DND-41 (cell line): ENCODE measurements around the gene IGFBP6.

Source experiments
- ATAC-seq: fragments of 200-7000 bp; cut with Tn5 transposase; 3 replicates; pipeline ENCODE4 v1.9.1; 2021; ENCODE audit warnings: low read depth; ENCODE audit not compliant: insufficient read depth
- DNase-seq: peaks from one replicate; pipeline ENCODE4 v3.0.0-alpha.2; 2020
- H2AFZ ChIP-seq: 2 replicates; pipeline ENCODE4 v1.6.0; 2012; ENCODE audit warnings: low read depth, low read length
- H3K27ac ChIP-seq: 2 replicates; pipeline ENCODE4 v1.5.1; 2012; ENCODE audit warnings: low read length, inconsistent platforms
- H3K27me3 ChIP-seq: fragments of 200-600 bp; sonication (generic); 2 replicates; pipeline ENCODE4 v1.6.0; 2012; ENCODE audit warnings: low read length, mild to moderate bottlenecking, inconsistent platforms; ENCODE audit not compliant: insufficient read depth, poor library complexity
- H3K36me3 ChIP-seq: 2 replicates; pipeline ENCODE4 v1.5.1; 2012; ENCODE audit warnings: low read length, inconsistent platforms; ENCODE audit not compliant: insufficient read depth
- H3K4me1 ChIP-seq: 2 replicates; pipeline ENCODE4 v1.5.1; 2012; ENCODE audit warnings: mild to moderate bottlenecking, low read length; ENCODE audit not compliant: insufficient read depth
- H3K4me2 ChIP-seq: 2 replicates; pipeline ENCODE4 v1.6.0; 2012; ENCODE audit warnings: mild to moderate bottlenecking, moderate library complexity, low read length, inconsistent platforms; ENCODE audit not compliant: insufficient read depth
- H3K4me3 ChIP-seq, 2 experiments: fragments of 200-600 bp in 1 of 2; shearing (Covaris generic) in 1 of 2; 2 replicates each; pipeline ENCODE4 v1.5.1; 2012 to 2016; ENCODE audit warnings: inconsistent platforms in 2 of 2, low read length in 2 of 2, mild to moderate bottlenecking in 2 of 2, low read depth in 1 of 2, moderate library complexity in 1 of 2
- H3K79me2 ChIP-seq: 2 replicates; pipeline ENCODE4 v1.6.0; 2012; ENCODE audit warnings: low read length, inconsistent platforms; ENCODE audit not compliant: insufficient read depth
- H3K9ac ChIP-seq: 2 replicates; pipeline ENCODE4 v1.6.0; 2012; ENCODE audit warnings: low read depth, mild to moderate bottlenecking, inconsistent platforms, low read length, moderate library complexity
- H3K9me3 ChIP-seq: 2 replicates; pipeline ENCODE4 v1.5.1; 2012; ENCODE audit warnings: low read length, moderate library complexity, mild to moderate bottlenecking, inconsistent platforms; ENCODE audit not compliant: insufficient read depth, severe bottlenecking
- H4K20me1 ChIP-seq: 2 replicates; pipeline ENCODE4 v1.6.0; 2012; ENCODE audit warnings: low read length; ENCODE audit not compliant: insufficient read depth
- EZH2 ChIP-seq: IDR thresholded peaks from 3 replicates; pipeline ENCODE4 v1.6.1; 2012; ENCODE audit warnings: borderline replicate concordance, low read depth, mild to moderate bottlenecking, moderate library complexity, low read length, inconsistent platforms; ENCODE audit not compliant: severe bottlenecking
- TF ChIP-seq, protein P1 (sequence below): IDR thresholded peaks from 2 replicates; pipeline ENCODE4 v1.5.1; 2012; ENCODE audit warnings: borderline replicate concordance, low read length, moderate library complexity, mild to moderate bottlenecking; ENCODE audit not compliant: poor library complexity, severe bottlenecking; ENCODE audit errors: extremely low read depth

The IGFBP6 gene, protein sequence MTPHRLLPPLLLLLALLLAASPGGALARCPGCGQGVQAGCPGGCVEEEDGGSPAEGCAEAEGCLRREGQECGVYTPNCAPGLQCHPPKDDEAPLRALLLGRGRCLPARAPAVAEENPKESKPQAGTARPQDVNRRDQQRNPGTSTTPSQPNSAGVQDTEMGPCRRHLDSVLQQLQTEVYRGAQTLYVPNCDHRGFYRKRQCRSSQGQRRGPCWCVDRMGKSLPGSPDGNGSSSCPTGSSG

DNA sequence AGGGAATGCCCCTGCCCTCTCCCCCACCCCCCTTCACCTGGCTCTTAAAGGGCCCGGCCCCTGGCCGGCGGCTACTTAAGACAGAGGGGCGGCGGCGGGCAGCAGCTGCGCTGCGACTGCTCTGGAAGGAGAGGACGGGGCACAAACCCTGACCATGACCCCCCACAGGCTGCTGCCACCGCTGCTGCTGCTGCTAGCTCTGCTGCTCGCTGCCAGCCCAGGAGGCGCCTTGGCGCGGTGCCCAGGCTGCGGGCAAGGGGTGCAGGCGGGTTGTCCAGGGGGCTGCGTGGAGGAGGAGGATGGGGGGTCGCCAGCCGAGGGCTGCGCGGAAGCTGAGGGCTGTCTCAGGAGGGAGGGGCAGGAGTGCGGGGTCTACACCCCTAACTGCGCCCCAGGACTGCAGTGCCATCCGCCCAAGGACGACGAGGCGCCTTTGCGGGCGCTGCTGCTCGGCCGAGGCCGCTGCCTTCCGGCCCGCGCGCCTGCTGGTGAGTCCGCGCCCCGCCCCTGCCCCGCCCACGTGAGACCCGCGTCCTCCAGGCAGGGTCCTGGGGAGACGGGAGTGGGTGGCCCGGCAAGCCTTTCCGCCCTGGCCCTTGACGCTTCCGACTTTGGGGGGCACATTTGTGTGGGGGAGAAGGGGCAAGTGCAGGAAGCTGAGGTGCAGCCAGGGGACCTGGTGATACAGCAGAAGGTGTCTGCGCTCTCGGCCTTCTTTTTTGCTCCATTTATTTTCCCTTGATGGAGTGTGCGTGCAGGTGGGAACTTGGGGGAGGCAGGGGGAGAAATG, at the start of gene IGFBP6:
Gene IGFBP6, plus strand, starts transcription at position 104 of the 790 bp plus-strand sequence. Its CDS starts 51 bp downstream, at position 155.
- Histone ChIP-seq H3K27me3 (peaks cover 42% of the 10 kb centered on the region), H3K9ac (peak within 1 kb of the TSS; percentile 33; the same call in 1 of the 2 replicates), H3K27ac (no peak within 1 kb of the TSS), H4K20me1 (peaks cover 7% of the 10 kb centered on the region; the same call in 1 of the 2 replicates), H3K9me3 (no peaks in the 10 kb centered on the region), H3K4me2 (peak within 1 kb of the TSS; percentile 80), H3K79me2 (no peaks in the 10 kb centered on the region), H2AFZ (peak within 1 kb of the TSS; percentile 36; the same call in 1 of the 2 replicates), H3K4me1 (peaks cover 20% of the 10 kb centered on the region), H3K4me3 (peak within 1 kb of the TSS in 1 of 2 experiments; percentile 53; a peak in 2 of 4 replicates), H3K36me3 (no peaks in the 10 kb centered on the region)
- TF ChIP-seq, protein P1, sequence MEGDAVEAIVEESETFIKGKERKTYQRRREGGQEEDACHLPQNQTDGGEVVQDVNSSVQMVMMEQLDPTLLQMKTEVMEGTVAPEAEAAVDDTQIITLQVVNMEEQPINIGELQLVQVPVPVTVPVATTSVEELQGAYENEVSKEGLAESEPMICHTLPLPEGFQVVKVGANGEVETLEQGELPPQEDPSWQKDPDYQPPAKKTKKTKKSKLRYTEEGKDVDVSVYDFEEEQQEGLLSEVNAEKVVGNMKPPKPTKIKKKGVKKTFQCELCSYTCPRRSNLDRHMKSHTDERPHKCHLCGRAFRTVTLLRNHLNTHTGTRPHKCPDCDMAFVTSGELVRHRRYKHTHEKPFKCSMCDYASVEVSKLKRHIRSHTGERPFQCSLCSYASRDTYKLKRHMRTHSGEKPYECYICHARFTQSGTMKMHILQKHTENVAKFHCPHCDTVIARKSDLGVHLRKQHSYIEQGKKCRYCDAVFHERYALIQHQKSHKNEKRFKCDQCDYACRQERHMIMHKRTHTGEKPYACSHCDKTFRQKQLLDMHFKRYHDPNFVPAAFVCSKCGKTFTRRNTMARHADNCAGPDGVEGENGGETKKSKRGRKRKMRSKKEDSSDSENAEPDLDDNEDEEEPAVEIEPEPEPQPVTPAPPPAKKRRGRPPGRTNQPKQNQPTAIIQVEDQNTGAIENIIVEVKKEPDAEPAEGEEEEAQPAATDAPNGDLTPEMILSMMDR, result no peak
- TF ChIP-seq EZH2, result peak; percentile 81
- DNase-seq (peak; percentile 65), ATAC-seq (peak; percentile 68)

DNA sequence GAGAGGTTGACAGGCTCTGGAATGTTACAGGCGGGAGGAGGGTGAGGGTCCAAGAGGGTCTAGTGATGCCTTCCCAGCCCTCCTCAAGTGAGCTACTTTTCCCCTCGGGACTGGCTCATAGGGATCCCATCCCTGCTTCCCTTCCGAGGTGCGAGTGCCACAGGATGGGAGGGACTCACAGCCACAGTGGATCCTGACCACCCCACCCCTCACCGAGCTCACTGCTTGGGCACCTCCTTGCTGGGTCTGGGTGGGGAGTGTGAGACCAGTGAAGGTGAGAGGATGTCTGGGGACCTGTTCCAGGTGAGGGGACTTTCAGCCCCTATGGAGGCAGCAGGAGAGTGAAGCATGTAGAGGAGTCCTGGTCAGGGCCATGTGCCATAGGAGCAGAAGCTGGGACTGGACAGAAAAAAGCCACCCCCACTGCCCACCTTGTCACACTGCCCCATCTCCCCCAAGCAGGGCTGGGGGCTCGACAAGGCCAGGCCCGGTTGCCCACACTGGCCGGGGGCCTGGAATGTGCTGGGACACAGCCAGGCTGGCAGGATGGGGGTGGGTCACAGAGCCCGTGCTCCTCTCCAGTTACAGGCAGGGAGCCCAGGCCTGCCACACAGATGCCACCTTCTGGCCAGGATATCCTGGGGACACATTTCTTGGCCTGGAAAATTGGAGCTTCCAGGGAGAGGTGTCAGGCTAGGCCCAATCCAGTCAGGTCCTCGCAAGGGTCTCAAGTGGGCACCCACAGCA, 49.3 kb upstream of the IGFBP6 start:
- Histone ChIP-seq H3K9me3 (no peaks in the 10 kb centered on the region), H2AFZ (peak overlapping the region; percentile 91), H3K4me1 (peaks cover 18% of the 10 kb centered on the region), H3K27me3 (peaks cover 8% of the 10 kb centered on the region), H3K27ac (no peak overlapping the region; the same call in 1 of the 2 replicates), H3K36me3 (no peaks in the 10 kb centered on the region), H3K4me3 (peak overlapping the region; percentile 42 to 81), H4K20me1 (no peaks in the 10 kb centered on the region), H3K9ac (peak overlapping the region; percentile 70), H3K4me2 (peak overlapping the region; percentile 99), H3K79me2 (no peaks in the 10 kb centered on the region)
- DNase-seq (no peak), ATAC-seq (no peak)
- TF ChIP-seq EZH2, result no peak
- TF ChIP-seq, protein P1, result peak; percentile 11

DNA sequence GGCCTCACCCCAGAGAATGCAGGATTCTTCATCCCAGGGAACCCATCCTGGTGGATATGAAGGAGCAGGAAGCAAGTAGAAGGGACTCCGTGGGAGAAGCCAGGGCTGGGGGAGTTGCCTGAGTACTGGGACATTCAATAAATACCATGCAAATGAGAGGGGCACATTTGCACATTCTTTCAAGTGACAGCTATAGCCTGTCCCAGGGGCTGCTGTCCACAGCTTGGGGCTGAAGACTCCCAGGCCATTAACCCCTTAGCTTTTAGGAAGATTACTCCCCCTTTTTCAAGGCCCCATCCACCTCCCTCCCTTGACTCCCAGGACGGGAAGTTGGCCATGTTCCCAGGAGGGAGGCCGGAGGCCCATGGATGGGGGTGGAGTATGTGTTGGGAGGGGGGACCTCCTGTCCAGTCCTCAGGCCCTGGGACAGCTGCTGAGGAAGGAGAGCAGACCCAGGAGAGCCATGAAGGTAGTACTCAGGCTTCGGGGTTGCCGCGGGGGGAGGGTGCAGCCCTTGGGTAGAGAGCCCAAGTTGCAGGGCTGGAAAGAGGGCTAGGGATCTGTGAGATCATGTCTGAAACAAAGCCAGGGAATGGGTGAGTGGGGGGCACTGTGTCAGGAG, 48.6 kb upstream of the IGFBP6 start:
- DNase-seq, result no peak
- Histone ChIP-seq H2AFZ (no peak overlapping the region), H3K4me3 (no peak overlapping the region), H3K27me3 (peaks cover 8% of the 10 kb centered on the region), H3K4me1 (peaks cover 18% of the 10 kb centered on the region), H3K9ac (no peak overlapping the region), H3K4me2 (no peak overlapping the region), H3K9me3 (no peaks in the 10 kb centered on the region), H3K27ac (no peak overlapping the region), H3K79me2 (no peaks in the 10 kb centered on the region), H3K36me3 (no peaks in the 10 kb centered on the region), H4K20me1 (no peaks in the 10 kb centered on the region)
- ATAC-seq, result no peak
- TF ChIP-seq, protein P1, result no peak
